NCI-H2227 (cell line): ENCODE measurements around the gene FCGR3A.
"Not testable (repeated sequence)": the region's sequence is repeated elsewhere in the genome, so short reads cannot be mapped to it uniquely, and the experiment has no call there.

ENCODE experiments used
- DNase-seq: peaks from one replicate; lab custom pipeline; 2025; ENCODE audit not compliant: unreplicated experiment; lab: John Stamatoyannopoulos, UW

The FCGR3A gene

GRCh38 chr1:161530671-161531641 lies 18.7 kb downstream of the FCGR3A start:
- DNase-seq: peak; percentile 99

- DNase-seq: peak; percentile 75
These were observed 19.5 kb downstream of the FCGR3A start for GRCh38 chr1:161530158-161530557.

- DNase-seq: not testable (repeated sequence)
These were observed 20.0 kb downstream of the FCGR3A start for GRCh38 chr1:161529463-161530104.

- DNase-seq: not testable (repeated sequence)
These were observed 21.1 kb downstream of the FCGR3A start for GRCh38 chr1:161528550-161528949.

- DNase-seq: not testable (repeated sequence)
These were observed 23.7 kb downstream of the FCGR3A start for GRCh38 chr1:161525918-161526317.

- DNase-seq: not testable (repeated sequence)
These were observed 24.3 kb downstream of the FCGR3A start for GRCh38 chr1:161525321-161525720.

- not testable (repeated sequence) for DNase-seq
These were observed 24.8 kb downstream of the FCGR3A start for GRCh38 chr1:161524742-161525291.

GRCh38 chr1:161523817-161524741 lies 25.5 kb downstream of the FCGR3A start, which contains the start of gene HSPA6:
Gene HSPA6 (plus strand): TSS chr1:161524540. CDS start chr1:161524659, 119 bp downstream.
- DNase-seq: peak; percentile 80

GRCh38 chr1:161523041-161523816 lies 26.4 kb downstream of the FCGR3A start:
- DNase-seq: not testable (repeated sequence)

GRCh38 chr1:161513953-161514352 lies 35.7 kb downstream of the FCGR3A start:
- DNase-seq: not testable (repeated sequence)

GRCh38 chr1:161513448-161513780 lies 36.2 kb downstream of the FCGR3A start:
- DNase-seq: not testable (repeated sequence)

- DNase-seq: not testable (repeated sequence)
These were observed 36.8 kb downstream of the FCGR3A start for GRCh38 chr1:161512636-161513447.

- no peak for DNase-seq
These were observed 37.9 kb downstream of the FCGR3A start for GRCh38 chr1:161511756-161512060.

- no peak for DNase-seq
These were observed 38.4 kb downstream of the FCGR3A start for GRCh38 chr1:161511018-161511755.

GRCh38 chr1:161510477-161510876 lies 39.1 kb downstream of the FCGR3A start:
- DNase-seq: no peak

GRCh38 chr1:161506336-161507223 lies 43.0 kb downstream of the FCGR3A start:
- DNase-seq: peak; percentile 19

- DNase-seq: no peak
These were observed 43.9 kb downstream of the FCGR3A start for GRCh38 chr1:161505686-161506085.

- no peak for DNase-seq
These were observed 46.2 kb downstream of the FCGR3A start for GRCh38 chr1:161503394-161503748.
